Measurements from ENCODE around the gene SH2B3.

Gene SH2B3

GRCh38 chr12:111409403-111409779, 3.7 kb downstream of the SH2B3 start:
- no peak for DNase-seq (ENCODE audit: low read depth)

- peak; percentile 70 for DNase-seq (ENCODE audit: low read depth)
These were observed 4.2 kb downstream of the SH2B3 start for GRCh38 chr12:111409780-111410430.

- no peak for DNase-seq (ENCODE audit: low read depth)
These were observed 4.9 kb downstream of the SH2B3 start for GRCh38 chr12:111410431-111411184.

GRCh38 chr12:111411185-111411764, 5.6 kb downstream of the SH2B3 start:
- no peak for DNase-seq (ENCODE audit: low read depth)

DNA sequence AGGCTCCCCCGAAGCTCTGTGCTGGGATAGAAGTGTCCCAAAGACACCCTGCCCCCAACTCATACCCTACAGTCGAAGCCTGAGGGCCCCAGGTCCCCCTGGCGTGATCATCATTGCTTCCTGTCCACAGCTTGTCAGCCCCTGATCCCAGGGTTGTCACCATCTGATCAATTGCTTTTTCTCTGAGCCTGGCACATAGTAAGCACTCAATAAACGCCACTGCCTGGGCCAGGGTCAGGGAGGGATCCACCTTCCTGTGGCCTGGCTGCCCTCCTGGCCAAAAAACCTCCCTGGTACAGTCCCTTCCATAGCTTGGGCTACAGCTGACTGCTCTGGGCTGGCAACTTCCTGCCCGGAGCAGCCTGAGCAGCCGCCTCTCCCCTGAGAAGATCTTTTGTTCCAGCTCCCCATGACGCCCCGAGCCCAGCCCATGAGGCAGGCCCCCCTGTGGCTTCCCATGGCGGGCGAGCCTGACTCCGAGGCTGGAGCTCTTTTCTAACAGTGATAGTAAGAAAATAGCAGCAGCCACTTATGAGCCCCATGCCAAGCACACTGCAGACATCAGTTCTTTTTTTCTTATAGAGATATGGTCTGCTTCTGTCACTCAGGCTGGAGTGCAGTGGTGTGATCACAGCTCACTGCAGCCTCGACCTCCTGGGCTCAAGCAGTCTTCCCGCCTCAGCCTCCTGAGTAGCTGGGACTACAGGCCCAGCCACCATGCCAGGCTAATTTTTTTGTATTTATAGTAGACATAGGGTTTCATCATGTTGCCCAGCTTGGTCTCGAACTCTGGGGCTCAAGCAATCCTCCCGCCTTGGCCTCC, 6.5 kb downstream of the SH2B3 start:
- no peak for DNase-seq (ENCODE audit: low read depth)

GRCh38 chr12:111412830-111413441, 7.2 kb downstream of the SH2B3 start:
- DNase-seq (ENCODE audit: low read depth) = no peak

GRCh38 chr12:111413442-111414086, 7.8 kb downstream of the SH2B3 start:
- DNase-seq (ENCODE audit: low read depth) = no peak

- DNase-seq (ENCODE audit: low read depth) = no peak
These were observed 9.1 kb downstream of the SH2B3 start for GRCh38 chr12:111414711-111415252.

DNA sequence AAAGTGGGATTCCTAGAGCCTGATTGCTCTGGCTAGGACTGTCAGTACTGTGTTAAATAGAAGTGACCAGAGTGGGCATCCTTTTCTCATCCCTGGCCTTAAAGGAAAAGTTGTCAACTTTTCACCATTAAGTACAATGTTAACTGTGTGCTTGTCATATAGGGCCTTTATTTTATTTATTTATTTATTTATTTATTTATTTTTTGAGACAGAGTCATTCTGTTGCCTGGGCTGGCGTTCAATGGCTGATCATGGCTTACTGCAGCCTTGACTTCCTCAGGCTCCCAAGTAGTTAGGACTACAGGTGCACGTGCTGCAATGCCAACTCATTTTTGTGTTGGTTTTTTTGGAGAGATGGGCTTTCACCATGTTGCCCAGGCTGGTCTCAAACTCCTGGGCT, 11.6 kb downstream of the SH2B3 start:
- no peak for DNase-seq (ENCODE audit: low read depth)

DNA sequence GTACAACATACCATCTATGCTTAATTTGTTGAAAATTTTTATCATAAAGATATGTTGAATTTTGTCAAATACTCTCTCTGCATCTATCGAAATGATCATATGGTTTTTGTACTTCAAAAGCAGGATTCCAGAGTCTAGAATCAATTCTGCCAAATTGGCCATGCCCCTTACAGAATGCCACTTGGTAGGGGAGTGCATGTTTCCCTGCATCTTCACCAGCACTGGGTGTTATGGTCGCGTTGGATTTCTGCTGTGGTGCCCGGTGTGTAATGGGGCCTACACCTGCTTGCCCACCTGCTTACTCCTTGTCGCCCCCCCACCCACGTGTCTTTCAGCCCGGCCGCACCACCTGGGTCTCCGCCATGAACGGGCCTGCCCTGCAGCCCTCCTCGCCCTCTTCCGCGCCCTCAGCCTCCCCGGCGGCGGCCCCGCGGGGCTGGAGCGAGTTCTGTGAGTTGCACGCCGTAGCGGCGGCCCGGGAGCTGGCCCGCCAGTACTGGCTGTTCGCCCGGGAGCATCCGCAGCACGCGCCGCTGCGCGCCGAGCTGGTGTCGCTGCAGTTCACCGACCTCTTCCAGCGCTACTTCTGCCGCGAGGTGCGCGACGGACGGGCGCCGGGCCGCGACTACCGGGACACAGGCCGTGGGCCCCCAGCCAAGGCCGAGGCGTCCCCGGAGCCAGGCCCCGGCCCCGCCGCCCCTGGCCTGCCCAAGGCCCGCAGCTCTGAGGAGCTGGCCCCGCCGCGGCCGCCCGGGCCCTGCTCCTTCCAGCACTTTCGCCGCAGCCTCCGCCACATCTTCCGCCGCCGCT, 12.3 kb downstream of the SH2B3 start:
- no peak for DNase-seq (ENCODE audit: low read depth)

- DNase-seq (ENCODE audit: low read depth) = no peak
These were observed 12.8 kb downstream of the SH2B3 start for GRCh38 chr12:111418594-111418880.

- no peak for DNase-seq (ENCODE audit: low read depth)
These were observed 14.1 kb downstream of the SH2B3 start for GRCh38 chr12:111419784-111420183.

DNA sequence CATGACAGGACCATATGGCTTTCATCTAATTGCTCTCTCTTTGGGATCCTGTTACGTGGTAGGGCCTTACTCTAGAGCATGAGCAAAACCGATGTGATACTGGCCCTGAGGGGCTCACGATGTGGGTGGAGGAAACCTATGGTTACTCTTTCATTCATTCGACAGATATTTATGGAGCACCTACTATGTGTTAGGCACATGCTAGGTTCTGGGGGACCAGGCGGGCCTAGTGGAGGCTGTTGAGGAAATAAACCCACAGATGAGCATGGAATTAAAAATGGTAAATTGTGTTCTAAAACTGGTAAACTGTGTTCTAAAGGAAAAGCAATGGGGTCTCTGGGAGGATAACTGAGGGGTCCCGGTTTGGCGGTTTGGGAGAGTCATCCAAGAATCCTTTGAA, 14.8 kb downstream of the SH2B3 start:
- DNase-seq (ENCODE audit: low read depth) = no peak

DNA sequence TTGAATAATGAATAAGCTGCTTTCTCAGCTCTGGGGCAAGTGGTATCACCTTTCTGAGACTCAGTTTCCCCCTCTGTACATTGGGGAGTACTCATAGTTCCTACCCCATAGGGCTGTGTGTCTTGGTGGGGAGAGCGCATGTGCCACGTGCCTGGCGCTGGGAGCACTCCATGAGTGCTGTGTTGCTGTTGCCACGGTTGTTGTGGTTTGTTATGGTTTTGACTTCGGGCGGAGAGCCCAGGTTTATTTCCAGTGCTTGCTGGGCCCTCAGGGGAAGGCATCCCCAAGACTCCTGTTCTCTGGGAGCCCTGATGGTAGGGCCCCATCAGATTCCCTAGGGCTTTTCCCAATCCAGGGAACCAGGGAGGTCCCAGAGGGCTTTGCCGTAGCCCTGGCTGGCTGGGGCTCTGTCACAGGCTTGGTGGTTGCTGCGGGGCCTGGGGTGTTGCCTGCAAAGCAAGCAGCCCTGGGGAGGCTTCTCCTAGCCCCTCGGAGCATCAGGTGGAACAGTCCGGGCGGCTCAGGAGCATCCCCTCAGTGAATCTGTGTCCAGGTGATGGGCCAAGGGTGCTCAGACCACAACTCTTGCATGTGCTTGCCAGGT, 18.6 kb downstream of the SH2B3 start:
- no peak for DNase-seq (ENCODE audit: low read depth)

GRCh38 chr12:111424793-111425251, 19.1 kb downstream of the SH2B3 start:
- DNase-seq (ENCODE audit: low read depth) = no peak

DNA sequence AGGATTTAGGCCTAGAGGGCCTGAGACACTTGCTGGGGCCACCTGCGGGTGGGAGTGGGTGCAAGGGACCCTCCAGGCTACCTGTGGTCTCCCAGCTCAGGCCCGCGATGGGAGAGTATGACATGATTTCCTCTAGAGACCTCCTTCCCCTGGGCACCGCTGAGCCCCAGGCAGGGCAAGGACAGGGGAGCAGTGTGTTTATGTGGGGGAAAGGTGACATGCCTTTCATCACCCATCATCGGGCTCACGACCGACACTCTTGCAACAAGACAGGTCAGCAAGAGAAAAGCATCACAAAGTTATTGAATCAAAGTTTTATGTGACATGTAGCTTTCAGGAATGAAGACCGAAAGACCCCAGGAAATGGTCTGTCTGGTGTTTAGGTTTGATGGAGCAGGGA, 19.9 kb downstream of the SH2B3 start:
- DNase-seq (ENCODE audit: low read depth) = no peak

DNA sequence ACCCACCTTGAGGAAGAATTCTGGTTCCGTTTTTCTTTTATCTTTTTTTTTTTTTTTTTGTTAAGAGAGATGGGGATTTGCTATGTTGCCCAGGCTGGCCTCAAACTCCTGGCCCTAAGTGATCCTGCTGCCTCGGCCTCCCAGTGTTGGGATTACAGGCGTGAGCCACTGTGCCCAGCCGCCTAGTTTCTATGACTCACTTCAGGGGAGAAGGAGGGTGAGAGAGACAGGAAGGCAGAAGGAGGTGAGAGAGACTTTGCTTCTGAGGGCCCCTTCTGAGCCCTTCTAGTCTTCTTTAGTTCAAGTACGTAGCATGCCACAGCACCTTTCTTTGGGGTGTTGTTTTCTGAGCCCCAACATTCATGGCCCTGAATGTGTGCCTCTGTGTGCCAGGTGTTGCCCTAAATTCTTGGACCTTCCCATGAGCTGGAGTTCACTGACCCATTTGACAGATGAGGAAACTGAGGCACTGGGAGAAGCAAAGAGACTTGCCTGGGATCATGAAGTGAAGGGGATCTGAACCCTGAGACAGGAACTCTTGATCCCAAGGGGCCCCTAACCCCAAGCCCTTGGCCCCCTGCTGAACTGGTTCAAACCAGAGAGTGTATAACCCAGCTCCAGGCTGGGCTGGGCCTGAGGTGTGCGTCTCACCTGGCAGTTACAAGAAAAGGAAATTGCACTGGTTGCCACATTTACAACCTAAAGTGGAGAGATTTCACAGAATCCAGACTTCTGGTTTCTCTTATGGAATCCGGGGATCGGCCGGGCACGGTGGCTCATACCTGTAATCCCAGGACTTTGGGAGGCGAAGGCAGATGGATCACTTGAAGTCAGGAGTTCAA, 20.8 kb downstream of the SH2B3 start:
- DNase-seq (ENCODE audit: low read depth) = no peak

- no peak for DNase-seq (ENCODE audit: low read depth)
These were observed 21.8 kb downstream of the SH2B3 start for GRCh38 chr12:111427417-111428074.
